HepG2 (cell line): Measurements from ENCODE around the gene SCART1. TPM values are rescaled to one million over a fixed set of nuclear protein-coding genes. Genes with fewer than 3 reads are reported as not detected.

Experiments
- ATAC-seq: fragments of 200-7000 bp; cut with Tn5 transposase; 3 replicates; pipeline ENCODE4 v1.9.1; 2020; ENCODE audit warnings: mild to moderate bottlenecking, moderate library complexity
- BruUV-seq: library from RNA; stranded (reverse); fragments of 400-500 nt; replicated peaks from 2 replicates; lab custom pipeline; 2021; lab: Mats Ljungman, UMichigan
- CTCF ChIA-PET: fragments of 300-600 bp; formaldehyde crosslinking; extraction: SDS; loops from one replicate; lab custom pipeline; 2021; ENCODE audit warnings: low total read pairs, inconsistent platforms, low intra/inter-chr PET ratio; lab: Yijun Ruan, JAX
- POLR2A ChIA-PET: fragments of 350-600 bp; sonication (Branson Sonifier 250); formaldehyde crosslinking; loops from one replicate; lab custom pipeline; 2020; ENCODE audit warnings: antibody characterized with exemption, inconsistent platforms; lab: Yijun Ruan, JAX
- DNase-seq: peaks from one replicate; pipeline ENCODE4 v3.0.0-alpha.2; 2015; ENCODE audit warnings: low spot score
- FAIRE-seq: peaks from 3 replicates; lab custom pipeline; 2011; peaks lifted over from hg19 to GRCh38; lab: Jason Lieb, UNC
- H2AFZ ChIP-seq: one replicate; pipeline ENCODE4 v1.6.1; 2011; ENCODE audit warnings: low read length, inconsistent platforms
- H3K27ac ChIP-seq: fragments of 300-600 bp; 3 replicates; pipeline ENCODE4 v1.8.0; 2011; ENCODE audit warnings: mixed run types, mild to moderate bottlenecking, mixed read lengths, low read length, inconsistent platforms; ENCODE audit not compliant: insufficient read depth; ENCODE audit errors: extremely low read length
- H3K27me3 ChIP-seq, 2 experiments: fragments of 200-600 bp in 1 of 2; 2 replicates in 1 of 2; 3 replicates in 1 of 2; pipeline versions ENCODE4 v1.6.0 to v1.8.0; 2011; ENCODE audit warnings: low read length in 2 of 2, mild to moderate bottlenecking in 2 of 2, moderate library complexity in 2 of 2, inconsistent platforms in 1 of 2; ENCODE audit not compliant: insufficient read depth in 2 of 2, control insufficient read depth in 1 of 2
- H3K36me3 ChIP-seq, 2 experiments: fragments of 200-600 bp in 1 of 2; replicated peaks in 1 of 2; 2 replicates in 1 of 2; 3 replicates in 1 of 2; pipeline versions ENCODE4 v1.5.1 to v1.8.0; 2011; ENCODE audit warnings: low read length in 2 of 2, inconsistent platforms in 1 of 2; ENCODE audit not compliant: insufficient read depth in 2 of 2, control insufficient read depth in 1 of 2
- H3K4me1 ChIP-seq: 2 replicates; pipeline ENCODE4 v1.5.1; 2012; ENCODE audit warnings: low read length, inconsistent platforms; ENCODE audit not compliant: insufficient read depth
- H3K4me2 ChIP-seq: 2 replicates; pipeline ENCODE4 v1.6.0; 2011; ENCODE audit warnings: low read depth, low read length, inconsistent platforms
- H3K4me3 ChIP-seq, 3 experiments: fragments of 200-600 bp in 1 of 3; sonication (generic), shearing (Covaris generic) in 1 of 3; replicated peaks in 1 of 3; 2 replicates each; pipeline ENCODE4 v1.5.1; 2011 to 2016; ENCODE audit warnings: low read length in 3 of 3, inconsistent platforms in 2 of 3, low read depth in 2 of 3, mild to moderate bottlenecking in 2 of 3, control low read depth in 1 of 3, mixed read lengths in 1 of 3; ENCODE audit not compliant: insufficient read depth in 1 of 3
- H3K79me2 ChIP-seq: one replicate; pipeline ENCODE4 v1.6.1; 2011; ENCODE audit warnings: low read length, inconsistent platforms; ENCODE audit not compliant: insufficient read depth
- H3K9ac ChIP-seq: 2 replicates; pipeline ENCODE4 v1.6.0; 2011; ENCODE audit warnings: mild to moderate bottlenecking, low read depth, low read length, inconsistent platforms; ENCODE audit not compliant: insufficient read depth
- H3K9me3 ChIP-seq: 2 replicates; pipeline ENCODE4 v1.5.1; 2012; ENCODE audit warnings: mild to moderate bottlenecking, low read length
- H4K20me1 ChIP-seq: 2 replicates; pipeline ENCODE4 v1.6.0; 2011; ENCODE audit warnings: inconsistent platforms, mild to moderate bottlenecking, low read length, moderate library complexity; ENCODE audit not compliant: insufficient read depth
- CC2D1A ChIP-seq: sonication (generic); formaldehyde crosslinking; IDR thresholded peaks from 2 replicates; pipeline ENCODE4 v1.8.1; 2023; ENCODE audit warnings: mild to moderate bottlenecking, missing genetic modification reagents
- CERS6 ChIP-seq: sonication (generic); formaldehyde crosslinking; IDR thresholded peaks from 2 replicates; pipeline ENCODE4 v1.5.0; 2020; ENCODE audit warnings: missing genetic modification reagents
- KLF13 ChIP-seq: sonication (generic); formaldehyde crosslinking; IDR thresholded peaks from 2 replicates; pipeline ENCODE4 v1.4.0; 2020; ENCODE audit warnings: mild to moderate bottlenecking, missing genetic modification reagents
- MED13 ChIP-seq: sonication (generic); formaldehyde crosslinking; IDR thresholded peaks from 2 replicates; pipeline ENCODE4 v1.5.0; 2020; ENCODE audit warnings: missing genetic modification reagents
- NFKBIZ ChIP-seq: IDR thresholded peaks from 2 replicates; pipeline ENCODE4 v1.6.1; 2018; ENCODE audit warnings: missing genetic modification reagents, missing compliant biosample characterization
- SIX4 ChIP-seq: sonication (generic); formaldehyde crosslinking; IDR thresholded peaks from 2 replicates; pipeline ENCODE4 v1.4.0; 2020; ENCODE audit warnings: missing genetic modification reagents
- SRY ChIP-seq: sonication (generic); formaldehyde crosslinking; IDR thresholded peaks from 2 replicates; pipeline ENCODE4 v1.8.0; 2022; ENCODE audit warnings: mild to moderate bottlenecking, missing genetic modification reagents
- TMF1 ChIP-seq: sonication (generic); formaldehyde crosslinking; IDR thresholded peaks from 2 replicates; pipeline ENCODE4 v1.8.1; 2022; ENCODE audit warnings: low read depth, missing genetic modification reagents
- ZNF143 ChIP-seq: sonication (generic); formaldehyde crosslinking; IDR thresholded peaks from 2 replicates; pipeline ENCODE4 v1.4.0; 2020; ENCODE audit warnings: missing genetic modification reagents
- ZNF614 ChIP-seq: IDR thresholded peaks from 2 replicates; pipeline ENCODE4 v1.6.1; 2018; ENCODE audit warnings: missing biosample characterization, missing genetic modification reagents, inconsistent platforms, borderline replicate concordance
- ZNF746 ChIP-seq: sonication (generic); formaldehyde crosslinking; IDR thresholded peaks from 2 replicates; pipeline ENCODE4 v1.8.0; 2022; ENCODE audit warnings: mild to moderate bottlenecking, missing genetic modification reagents
- WGBS: methylation state at CpG from one replicate; pipeline ENCODE4 v1.1.6; 2017; ENCODE audit warnings: low lambda C conversion rate; 5-methylcytosine and 5-hydroxymethylcytosine counted together
- in situ Hi-C: cut with HindIII; loops from 2 replicates; pipeline ENCODE4 v1.10.0; 2017; ENCODE audit warnings: low pct_unique_long_range_greater_than_20kb; ENCODE audit not compliant: extremely low pct_ligation_motif_present
- intact Hi-C: fragments of 100-400 bp; cut with micrococcal nuclease; formaldehyde crosslinking; loops from one replicate; pipeline ENCODE4 v1.10.0; 2022; ENCODE audit not compliant: unreplicated experiment
- polyA plus RNA-seq, 8 experiments: library from polyadenylated mRNA; depleted of rRNA in 3 of 8; stranded (reverse) in 7 of 8; unstranded in 1 of 8; fragments of >200 nt; fragmentation: Illumina TruSeq in 4 of 8; extraction: Trizol in 4 of 8; gene quantifications; 2 replicates each; pipeline versions ENCODE4 v1.2.1 to v1.2.3, GENCODE V29; 2011 to 2016; ENCODE audit warnings: low read depth in 4 of 8, missing spikeins in 1 of 8, mixed read lengths in 1 of 8; ENCODE audit not compliant: insufficient read depth in 1 of 8
- total RNA-seq, 5 experiments: library from RNA; depleted of rRNA; stranded (reverse); fragments of >200 nt; fragmentation: Illumina TruSeq; extraction: Trizol; gene quantifications; 2 replicates each; pipeline ENCODE4 v1.2.3, GENCODE V29; 2016; ENCODE audit warnings: low read depth in 1 of 5
- TF ChIP-seq, protein P1 (sequence below): sonication (generic); formaldehyde crosslinking; IDR thresholded peaks from 2 replicates; pipeline ENCODE4 v1.4.0; 2020; ENCODE audit warnings: missing genetic modification reagents, low read depth, mild to moderate bottlenecking, borderline replicate concordance
- TF ChIP-seq, protein P2 (sequence below): sonication (generic); formaldehyde crosslinking; IDR thresholded peaks from 2 replicates; pipeline ENCODE4 v1.4.0; 2020; ENCODE audit warnings: low read depth, mild to moderate bottlenecking, missing genetic modification reagents
- TF ChIP-seq, protein P3 (sequence below): sonication (generic); formaldehyde crosslinking; IDR thresholded peaks from 2 replicates; pipeline ENCODE4 v1.8.0; 2022; ENCODE audit warnings: low read depth, missing genetic modification reagents
- TF ChIP-seq, protein P4 (sequence below): sonication (generic); formaldehyde crosslinking; IDR thresholded peaks from 2 replicates; pipeline ENCODE4 v1.4.0; 2020; ENCODE audit warnings: missing genetic modification reagents, borderline replicate concordance

Gene SCART1
- total and polyA plus RNA-seq, 2 of the 13 experiments (the other 11 are each of a cell fraction or from before 2014, with no cell fraction given): 0.46 to 1.1 TPM

DNA sequence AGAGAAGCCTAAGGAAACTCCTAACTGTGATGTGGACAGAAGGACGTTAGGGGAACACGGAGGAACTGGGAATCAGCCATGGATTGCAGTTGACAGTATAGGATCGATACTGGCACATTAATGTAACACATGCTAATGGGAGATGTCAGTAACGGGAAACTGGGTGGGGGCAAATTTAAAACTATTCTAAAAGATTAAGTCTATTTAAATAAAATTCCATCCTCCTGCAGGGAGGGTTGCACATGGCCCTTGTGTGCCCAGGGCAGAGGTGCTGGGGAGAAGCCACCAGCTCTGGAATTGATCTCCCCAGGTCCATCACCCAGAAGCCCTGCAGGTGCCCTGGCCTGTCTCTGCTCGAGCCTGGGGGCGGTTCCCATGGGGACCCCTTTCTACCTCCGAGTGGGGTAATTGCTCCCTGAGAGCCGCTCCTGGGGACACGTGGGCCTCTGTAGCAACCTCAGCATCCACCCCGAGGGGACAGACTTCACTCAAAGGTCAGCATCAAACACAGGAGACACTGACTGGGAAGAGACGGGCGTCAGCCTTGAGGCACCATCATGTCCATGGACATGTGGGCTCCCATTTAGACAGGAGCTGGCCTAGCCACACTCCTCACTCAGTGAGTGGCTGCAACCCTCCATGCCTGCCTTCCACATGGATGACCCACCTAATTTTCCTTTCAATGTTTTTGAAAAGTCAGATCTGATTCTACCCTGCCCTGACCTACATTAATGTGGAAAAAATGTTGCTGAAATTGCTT is 21.1 kb downstream of the SCART1 start (continued):
- TF ChIP-seq CERS6: no peak
- TF ChIP-seq TMF1 (CRISPR knock-in tag): no peak
- TF ChIP-seq, protein P1, sequence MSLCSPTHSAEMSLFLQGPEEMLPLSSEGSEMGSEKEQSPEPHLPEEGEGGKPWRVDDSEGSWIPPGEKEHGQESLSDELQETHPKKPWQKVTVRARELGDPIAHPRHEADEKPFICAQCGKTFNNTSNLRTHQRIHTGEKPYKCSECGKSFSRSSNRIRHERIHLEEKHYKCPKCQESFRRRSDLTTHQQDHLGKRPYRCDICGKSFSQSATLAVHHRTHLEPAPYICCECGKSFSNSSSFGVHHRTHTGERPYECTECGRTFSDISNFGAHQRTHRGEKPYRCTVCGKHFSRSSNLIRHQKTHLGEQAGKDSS: no peak
- no peak for TF ChIP-seq ZNF143 (CRISPR knock-in tag)
- TF ChIP-seq, protein P2, sequence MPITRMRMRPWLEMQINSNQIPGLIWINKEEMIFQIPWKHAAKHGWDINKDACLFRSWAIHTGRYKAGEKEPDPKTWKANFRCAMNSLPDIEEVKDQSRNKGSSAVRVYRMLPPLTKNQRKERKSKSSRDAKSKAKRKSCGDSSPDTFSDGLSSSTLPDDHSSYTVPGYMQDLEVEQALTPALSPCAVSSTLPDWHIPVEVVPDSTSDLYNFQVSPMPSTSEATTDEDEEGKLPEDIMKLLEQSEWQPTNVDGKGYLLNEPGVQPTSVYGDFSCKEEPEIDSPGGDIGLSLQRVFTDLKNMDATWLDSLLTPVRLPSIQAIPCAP (CRISPR knock-in tag): no peak
- no peak for TF ChIP-seq SRY
- TF ChIP-seq MED13 (CRISPR knock-in tag): no peak
- no peak for TF ChIP-seq NFKBIZ (CRISPR knock-in tag)
- TF ChIP-seq ZNF614 (CRISPR knock-in tag): no peak

DNA sequence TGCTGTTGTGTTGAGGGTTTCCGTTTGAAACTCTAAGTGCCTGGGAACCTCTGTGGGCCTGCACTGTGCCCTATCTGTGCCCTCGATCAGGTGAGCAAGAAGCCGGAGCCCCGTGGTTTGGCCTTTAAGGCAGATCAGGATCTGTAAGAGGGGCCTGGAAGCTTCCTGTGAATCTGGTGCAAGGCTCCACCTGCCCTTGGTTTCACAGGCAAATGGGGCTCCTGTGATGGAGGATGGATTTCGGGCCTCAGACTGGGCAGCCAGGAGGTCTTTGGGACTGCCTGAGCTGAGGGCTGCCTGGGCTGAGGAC is 21.6 kb downstream of the SCART1 start:
- FAIRE-seq (no peak), DNase-seq (no peak), ATAC-seq (no peak)
- intact Hi-C loops (loop anchor here (5.0 kb wide), 1 partner anchor 47 kb away; no protein-coding TSS in a partner anchor), in situ Hi-C loops (no loop called here)
- BruUV-seq: no TSS peak
- H2AFZ ChIP-seq: no peak overlapping the region
- no peaks in the 10 kb centered on the region for H3K79me2 ChIP-seq
- peaks cover 12% of the 10 kb centered on the region for H3K4me1 ChIP-seq
- peaks cover 0 to 28% of the 10 kb centered on the region in 2 experiments; a peak in 3 of 5 replicates for H3K27me3 ChIP-seq
- no peaks in the 10 kb centered on the region for H3K9me3 ChIP-seq
- H3K27ac ChIP-seq: no peak overlapping the region
- ChIA-PET CTCF (no interaction called here), POLR2A (no interaction called here)
- H4K20me1 ChIP-seq: no peaks in the 10 kb centered on the region
- no peak overlapping the region for H3K4me3 ChIP-seq
- H3K36me3 ChIP-seq: no peaks in the 10 kb centered on the region
- no peak overlapping the region for H3K9ac ChIP-seq
- no peak overlapping the region for H3K4me2 ChIP-seq
- 10% methylated on average over 5 of the region's 5 CpGs for WGBS
- TF ChIP-seq CC2D1A (CRISPR knock-in tag) (no peak), SIX4 (no peak), KLF13 (no peak), ZNF746 (CRISPR knock-in tag) (no peak)
- TF ChIP-seq, protein P3, sequence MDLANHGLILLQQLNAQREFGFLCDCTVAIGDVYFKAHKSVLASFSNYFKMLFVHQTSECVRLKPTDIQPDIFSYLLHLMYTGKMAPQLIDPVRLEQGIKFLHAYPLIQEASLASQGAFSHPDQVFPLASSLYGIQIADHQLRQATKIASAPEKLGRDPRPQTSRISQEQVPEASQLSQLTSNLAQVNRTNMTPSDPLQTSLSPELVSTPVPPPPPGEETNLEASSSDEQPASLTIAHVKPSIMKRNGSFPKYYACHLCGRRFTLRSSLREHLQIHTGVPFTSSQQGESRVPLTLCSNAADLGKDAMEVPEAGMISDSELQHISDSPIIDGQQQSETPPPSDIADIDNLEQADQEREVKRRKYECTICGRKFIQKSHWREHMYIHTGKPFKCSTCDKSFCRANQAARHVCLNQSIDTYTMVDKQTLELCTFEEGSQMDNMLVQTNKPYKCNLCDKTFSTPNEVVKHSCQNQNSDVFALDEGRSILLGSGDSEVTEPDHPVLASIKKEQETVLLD: no peak
- TF ChIP-seq, protein P4, sequence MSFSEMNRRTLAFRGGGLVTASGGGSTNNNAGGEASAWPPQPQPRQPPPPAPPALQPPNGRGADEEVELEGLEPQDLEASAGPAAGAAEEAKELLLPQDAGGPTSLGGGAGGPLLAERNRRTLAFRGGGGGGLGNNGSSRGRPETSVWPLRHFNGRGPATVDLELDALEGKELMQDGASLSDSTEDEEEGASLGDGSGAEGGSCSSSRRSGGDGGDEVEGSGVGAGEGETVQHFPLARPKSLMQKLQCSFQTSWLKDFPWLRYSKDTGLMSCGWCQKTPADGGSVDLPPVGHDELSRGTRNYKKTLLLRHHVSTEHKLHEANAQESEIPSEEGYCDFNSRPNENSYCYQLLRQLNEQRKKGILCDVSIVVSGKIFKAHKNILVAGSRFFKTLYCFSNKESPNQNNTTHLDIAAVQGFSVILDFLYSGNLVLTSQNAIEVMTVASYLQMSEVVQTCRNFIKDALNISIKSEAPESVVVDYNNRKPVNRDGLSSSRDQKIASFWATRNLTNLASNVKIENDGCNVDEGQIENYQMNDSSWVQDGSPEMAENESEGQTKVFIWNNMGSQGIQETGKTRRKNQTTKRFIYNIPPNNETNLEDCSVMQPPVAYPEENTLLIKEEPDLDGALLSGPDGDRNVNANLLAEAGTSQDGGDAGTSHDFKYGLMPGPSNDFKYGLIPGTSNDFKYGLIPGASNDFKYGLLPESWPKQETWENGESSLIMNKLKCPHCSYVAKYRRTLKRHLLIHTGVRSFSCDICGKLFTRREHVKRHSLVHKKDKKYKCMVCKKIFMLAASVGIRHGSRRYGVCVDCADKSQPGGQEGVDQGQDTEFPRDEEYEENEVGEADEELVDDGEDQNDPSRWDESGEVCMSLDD: no peak
